OCI-LY7 (cell line): ENCODE data around the gene TTLL10.

Experiments
- EZH2phosphoT487 ChIP-seq: fragments of 200-600 bp; sonication (generic); IDR thresholded peaks from 2 replicates; pipeline ENCODE4 v1.6.1; 2018; ENCODE audit warnings: low read depth, borderline replicate concordance, mild to moderate bottlenecking, mixed run types, antibody characterized with exemption, low read length, moderate library complexity, mixed read lengths
- TF ChIP-seq, protein P1 (sequence below): fragments of 200-600 bp; sonication (generic); conservative IDR thresholded peaks from 2 replicates; pipeline ENCODE4 v1.5.1; 2014; ENCODE audit warnings: mild to moderate bottlenecking, antibody characterized with exemption, low read length, moderate library complexity, mixed read lengths

DNA sequence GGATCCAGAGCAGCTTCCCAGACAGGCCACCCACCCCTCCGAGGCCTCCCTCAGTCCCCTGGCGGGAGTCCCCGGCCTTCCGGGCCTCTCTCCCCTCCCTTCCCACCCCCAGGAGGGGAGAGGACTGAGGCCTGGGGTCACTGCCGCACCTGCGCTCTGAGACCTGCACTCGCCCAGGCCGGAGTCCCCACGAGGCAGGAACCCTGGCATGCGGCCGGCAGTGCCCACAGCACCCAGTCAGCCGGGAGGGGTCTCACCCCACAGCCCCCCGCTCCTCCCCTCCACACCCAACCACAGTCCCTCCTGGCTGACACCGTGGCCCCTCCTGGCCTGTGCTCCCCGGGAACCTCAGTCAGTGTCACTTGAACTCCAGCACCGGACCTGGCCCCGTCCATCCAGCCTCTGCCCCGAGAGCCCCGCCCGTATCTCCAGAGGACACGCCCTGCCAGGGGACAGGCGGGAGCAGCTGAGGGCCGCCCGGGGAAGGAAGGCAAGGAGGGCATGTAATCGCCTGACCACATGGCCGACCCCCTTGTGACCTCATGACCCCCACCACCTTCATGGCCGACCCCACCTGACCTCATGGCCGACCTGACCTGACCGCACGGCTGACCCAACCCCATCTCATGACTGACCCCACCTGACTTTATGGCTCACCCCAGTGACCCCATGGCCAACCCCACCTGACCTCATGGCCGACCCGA lies 28.7 kb upstream of the TTLL10 start:
- TF ChIP-seq, protein P1, sequence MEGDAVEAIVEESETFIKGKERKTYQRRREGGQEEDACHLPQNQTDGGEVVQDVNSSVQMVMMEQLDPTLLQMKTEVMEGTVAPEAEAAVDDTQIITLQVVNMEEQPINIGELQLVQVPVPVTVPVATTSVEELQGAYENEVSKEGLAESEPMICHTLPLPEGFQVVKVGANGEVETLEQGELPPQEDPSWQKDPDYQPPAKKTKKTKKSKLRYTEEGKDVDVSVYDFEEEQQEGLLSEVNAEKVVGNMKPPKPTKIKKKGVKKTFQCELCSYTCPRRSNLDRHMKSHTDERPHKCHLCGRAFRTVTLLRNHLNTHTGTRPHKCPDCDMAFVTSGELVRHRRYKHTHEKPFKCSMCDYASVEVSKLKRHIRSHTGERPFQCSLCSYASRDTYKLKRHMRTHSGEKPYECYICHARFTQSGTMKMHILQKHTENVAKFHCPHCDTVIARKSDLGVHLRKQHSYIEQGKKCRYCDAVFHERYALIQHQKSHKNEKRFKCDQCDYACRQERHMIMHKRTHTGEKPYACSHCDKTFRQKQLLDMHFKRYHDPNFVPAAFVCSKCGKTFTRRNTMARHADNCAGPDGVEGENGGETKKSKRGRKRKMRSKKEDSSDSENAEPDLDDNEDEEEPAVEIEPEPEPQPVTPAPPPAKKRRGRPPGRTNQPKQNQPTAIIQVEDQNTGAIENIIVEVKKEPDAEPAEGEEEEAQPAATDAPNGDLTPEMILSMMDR: no peak
- TF ChIP-seq EZH2phosphoT487: no peak
